Kidney (tissue), 22 donors: Measurements from ENCODE around the gene TF. TPM values are rescaled to one million over a fixed set of nuclear protein-coding genes. Genes with fewer than 3 reads are reported as not detected.

Source experiments
- DNase-seq, 5 donors: peaks; one replicate each; pipeline ENCODE4 v3.0.0-alpha.2; 2013 to 2020
- FAIRE-seq: peaks from 2 replicates; lab custom pipeline; 2012; peaks lifted over from hg19 to GRCh38; lab: Jason Lieb, UNC
- H3K27ac ChIP-seq, 2 donors: one replicate each; pipeline ENCODE4 v1.7.0; 2013; ENCODE audit warnings: low read depth in 2 of 2, low read length in 2 of 2, inconsistent platforms in 1 of 2
- H3K27me3 ChIP-seq: one replicate; pipeline ENCODE4 v1.7.1; 2013; ENCODE audit warnings: low read length, inconsistent platforms; ENCODE audit not compliant: control insufficient read depth, insufficient read depth
- H3K36me3 ChIP-seq, 3 donors: one replicate each; pipeline versions ENCODE4 v1.7.0 to v1.7.1; 2013; ENCODE audit warnings: low read length in 3 of 3, control low read depth in 1 of 3, inconsistent platforms in 1 of 3; ENCODE audit not compliant: insufficient read depth in 3 of 3, control insufficient read depth in 2 of 3
- H3K4me1 ChIP-seq, 3 donors: one replicate each; pipeline versions ENCODE4 v1.7.0 to v1.7.1; 2013; ENCODE audit warnings: low read length in 3 of 3, inconsistent platforms in 1 of 3, low read depth in 1 of 3; ENCODE audit not compliant: control insufficient read depth in 2 of 3, insufficient read depth in 2 of 3
- H3K4me3 ChIP-seq, 3 donors: one replicate each; pipeline versions ENCODE4 v1.7.0 to v1.8.1; 2013; ENCODE audit warnings: low read length in 3 of 3, control low read depth in 1 of 3, inconsistent platforms in 1 of 3
- H3K9ac ChIP-seq, 3 donors: one replicate each; pipeline versions ENCODE4 v1.7.0 to v1.7.1; 2013; ENCODE audit warnings: low read length in 3 of 3, control low read depth in 1 of 3, inconsistent platforms in 1 of 3
- H3K9me3 ChIP-seq, 3 donors: one replicate each; pipeline versions ENCODE4 v1.7.0 to v1.7.1; 2013; ENCODE audit warnings: low read length in 3 of 3, control low read depth in 1 of 3, inconsistent platforms in 1 of 3; ENCODE audit not compliant: control insufficient read depth in 2 of 3, insufficient read depth in 1 of 3
- intact Hi-C: fragments of 100-400 bp; cut with DNase I; formaldehyde crosslinking; loops from one replicate; pipeline ENCODE4 v1.11.1; 2022
- long read RNA-seq, 10 donors: library from polyadenylated mRNA in 1 of 10; unstranded in 1 of 10; transcript quantifications; one replicate each; pipeline ENCODE4 v2.0.0 and lab custom pipeline, GENCODE V29; 2021 to 2026
- polyA plus RNA-seq: library from polyadenylated mRNA; stranded (reverse); fragments of 350-450 nt; fragmentation: Illumina TruSeq; extraction: RNeasy Lipid Tissue Mini Kit (QIAGEN cat#74804); gene quantifications from one replicate; pipeline ENCODE4 v1.2.3, GENCODE V29; 2014; ENCODE audit warnings: low read depth, low replicate concordance; ENCODE audit not compliant: insufficient read depth
- total RNA-seq: library from RNA; stranded (reverse); fragmentation: NEBNext Ultra II Directional; extraction: Animal tissue kit (Norgen Biotek cat#: 25700); gene quantifications from one replicate; pipeline ENCODE4 v1.2.1, GENCODE V29; 2021
- TF ChIP-seq, protein P1 (sequence below): IDR thresholded peaks from 3 replicates; pipeline ENCODE4 v1.5.1; 2012; ENCODE audit warnings: mild to moderate bottlenecking, moderate library complexity, borderline replicate concordance; ENCODE audit not compliant: insufficient read depth; ENCODE audit errors: extremely low read depth
- donor health status: control.
- donor health status: control.
- donor health status: control.
- donor health status: control.
- donor health status: control.
- donor health status: DM: yes; HTN: yes; CAD: no.
- donor health status: Normal renal cell carcinoma (clear cell type).

Gene TF
- 1.4 TPM for total RNA-seq
- 0.88 TPM for polyA plus RNA-seq
- long read RNA-seq, donor 1: 0 reads
- long read RNA-seq, donor 2: 0 reads
- long read RNA-seq, donor 3, full-length matches to known transcripts: 1 of 1 reads
- long read RNA-seq, donor 3, partial matches to known transcripts: 0 of 1 reads
- long read RNA-seq, donor 3, other reads (novel, unspliced or antisense): 0 of 1 reads
- long read RNA-seq, donor 4, partial matches to known transcripts: 8 of 8 reads
- long read RNA-seq, donor 4, other reads (novel, unspliced or antisense): 0 of 8 reads
- long read RNA-seq, donor 5, full-length matches to known transcripts: 1 of 1 reads
- long read RNA-seq, donor 5, partial matches to known transcripts: 0 of 1 reads
- long read RNA-seq, donor 5, other reads (novel, unspliced or antisense): 0 of 1 reads
- long read RNA-seq, donor 6: 0 reads
- long read RNA-seq, donor 7: 0 reads
- long read RNA-seq, donor 8: 0 reads
- long read RNA-seq, donor 9: 0 reads
- long read RNA-seq, donor 10: 0 reads

DNA sequence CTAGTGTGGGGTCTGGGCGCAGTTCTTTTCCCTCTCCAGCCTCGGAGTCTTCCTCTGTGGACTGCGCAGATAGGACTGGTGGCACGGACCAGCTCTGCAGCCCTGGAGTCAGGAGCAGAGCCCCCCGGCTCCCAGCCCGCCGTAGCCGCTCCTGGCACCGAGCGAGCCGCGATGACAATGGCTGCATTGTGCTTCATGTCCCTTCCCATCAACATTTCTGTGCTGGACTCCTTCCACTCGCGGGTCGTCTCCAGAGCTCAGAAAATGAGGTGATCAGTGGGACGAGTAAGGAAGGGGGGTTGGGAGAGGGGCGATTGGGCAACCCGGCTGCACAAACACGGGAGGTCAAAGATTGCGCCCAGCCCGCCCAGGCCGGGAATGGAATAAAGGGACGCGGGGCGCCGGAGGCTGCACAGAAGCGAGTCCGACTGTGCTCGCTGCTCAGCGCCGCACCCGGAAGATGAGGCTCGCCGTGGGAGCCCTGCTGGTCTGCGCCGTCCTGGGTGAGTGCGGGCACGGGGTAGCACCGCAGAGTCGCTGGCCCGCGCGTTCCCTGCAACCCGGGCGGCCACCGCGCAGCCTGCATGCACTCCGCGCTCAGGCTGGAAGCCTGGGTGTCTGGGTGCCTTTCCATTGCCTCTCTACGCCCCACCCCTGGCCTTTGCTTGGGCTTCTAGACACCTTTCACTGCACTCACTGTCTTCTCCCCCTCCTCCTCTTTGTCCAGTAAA is at the start of gene TF:
Gene TF (plus strand): TSS at position 413 of the 731 bp plus-strand sequence. CDS start 48 bp downstream, at position 461.
- intact Hi-C loops: no loop called here
- Histone ChIP-seq H3K9me3 (no peaks in the 10 kb centered on the region), H3K4me3 (no peak within 1 kb of the TSS), H3K27ac (no peak within 1 kb of the TSS), H3K4me1 (no peaks in the 10 kb centered on the region), H3K9ac (no peak within 1 kb of the TSS), H3K27me3 (no peaks in the 10 kb centered on the region), H3K36me3 (no peaks in the 10 kb centered on the region)
- TF ChIP-seq, protein P1, sequence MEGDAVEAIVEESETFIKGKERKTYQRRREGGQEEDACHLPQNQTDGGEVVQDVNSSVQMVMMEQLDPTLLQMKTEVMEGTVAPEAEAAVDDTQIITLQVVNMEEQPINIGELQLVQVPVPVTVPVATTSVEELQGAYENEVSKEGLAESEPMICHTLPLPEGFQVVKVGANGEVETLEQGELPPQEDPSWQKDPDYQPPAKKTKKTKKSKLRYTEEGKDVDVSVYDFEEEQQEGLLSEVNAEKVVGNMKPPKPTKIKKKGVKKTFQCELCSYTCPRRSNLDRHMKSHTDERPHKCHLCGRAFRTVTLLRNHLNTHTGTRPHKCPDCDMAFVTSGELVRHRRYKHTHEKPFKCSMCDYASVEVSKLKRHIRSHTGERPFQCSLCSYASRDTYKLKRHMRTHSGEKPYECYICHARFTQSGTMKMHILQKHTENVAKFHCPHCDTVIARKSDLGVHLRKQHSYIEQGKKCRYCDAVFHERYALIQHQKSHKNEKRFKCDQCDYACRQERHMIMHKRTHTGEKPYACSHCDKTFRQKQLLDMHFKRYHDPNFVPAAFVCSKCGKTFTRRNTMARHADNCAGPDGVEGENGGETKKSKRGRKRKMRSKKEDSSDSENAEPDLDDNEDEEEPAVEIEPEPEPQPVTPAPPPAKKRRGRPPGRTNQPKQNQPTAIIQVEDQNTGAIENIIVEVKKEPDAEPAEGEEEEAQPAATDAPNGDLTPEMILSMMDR: no peak
- peak in 4 of 5 donors; percentile 24 to 45 (median 39) for DNase-seq
- no peak for FAIRE-seq

DNA sequence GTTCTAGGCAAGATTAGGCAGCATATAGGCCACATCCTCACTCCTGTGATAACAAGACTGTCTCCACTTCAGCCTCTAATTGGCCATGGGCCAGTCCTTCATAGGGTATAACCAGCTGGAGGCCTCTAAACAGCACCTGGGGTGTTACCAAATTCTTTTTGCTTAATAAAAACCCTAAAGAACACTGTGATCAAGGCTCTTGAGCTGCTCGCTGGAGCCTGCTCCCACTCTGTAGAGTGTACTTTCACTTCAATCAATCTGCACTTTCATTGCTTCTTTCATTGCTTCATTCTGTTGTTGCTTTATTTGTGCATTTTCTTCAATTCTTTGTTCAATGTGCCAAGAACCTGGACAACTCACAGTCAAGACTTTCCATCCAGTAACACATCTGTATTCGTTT is 48.2 kb upstream of the TF start:
- FAIRE-seq (no peak), DNase-seq (no peak)
- intact Hi-C loops: no loop called here

DNA sequence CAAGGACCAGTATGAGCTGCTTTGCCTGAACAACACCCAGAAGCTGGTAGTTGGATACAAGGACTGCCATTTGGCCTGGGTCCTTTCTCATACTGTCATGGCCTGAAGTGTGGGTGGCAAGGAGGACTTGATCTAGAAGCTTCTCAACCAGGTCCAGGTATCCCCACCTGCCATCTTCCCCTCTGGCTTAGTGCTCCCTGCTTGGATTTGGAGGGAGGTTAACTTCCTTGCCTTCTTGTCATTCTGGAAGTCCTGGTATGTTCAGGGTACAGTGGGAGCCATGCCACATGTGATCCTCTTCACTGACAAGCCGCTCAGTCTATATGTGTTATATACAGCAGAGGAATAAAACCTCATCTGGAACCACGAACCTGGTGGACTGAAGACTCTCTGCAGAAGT is 46.7 kb upstream of the TF start:
- FAIRE-seq: no peak
- H3K9ac ChIP-seq: no peak overlapping the region
- TF ChIP-seq, protein P1: no peak
- no peak for DNase-seq
- H3K27me3 ChIP-seq: no peaks in the 10 kb centered on the region
- peaks cover 0 to 3% (median 0%) of the 10 kb centered on the region in 3 donors for H3K9me3 ChIP-seq
- H3K4me3 ChIP-seq: no peak overlapping the region
- H3K4me1 ChIP-seq: no peaks in the 10 kb centered on the region
- intact Hi-C loops: no loop called here
- H3K36me3 ChIP-seq: no peaks in the 10 kb centered on the region
- no peak overlapping the region for H3K27ac ChIP-seq

More for the DNA sequence above, 48.2 kb upstream of the TF start:
- TF ChIP-seq, protein P1: no peak
- no peak overlapping the region for H3K9ac ChIP-seq
- no peaks in the 10 kb centered on the region for H3K36me3 ChIP-seq
- H3K4me1 ChIP-seq: no peaks in the 10 kb centered on the region
- no peak overlapping the region for H3K4me3 ChIP-seq
- H3K9me3 ChIP-seq: peaks cover 0 to 3% (median 0%) of the 10 kb centered on the region in 3 donors
- no peak overlapping the region for H3K27ac ChIP-seq
- H3K27me3 ChIP-seq: no peaks in the 10 kb centered on the region
